ENCODE data around the gene LYPD6B. TPM values are rescaled to one million over a fixed set of nuclear protein-coding genes. Genes with fewer than 3 reads are reported as not detected.

Gene LYPD6B
- total RNA-seq, 4 donors from 2014 or later: 3.1 to 9.2 (median 7.6) TPM

DNA sequence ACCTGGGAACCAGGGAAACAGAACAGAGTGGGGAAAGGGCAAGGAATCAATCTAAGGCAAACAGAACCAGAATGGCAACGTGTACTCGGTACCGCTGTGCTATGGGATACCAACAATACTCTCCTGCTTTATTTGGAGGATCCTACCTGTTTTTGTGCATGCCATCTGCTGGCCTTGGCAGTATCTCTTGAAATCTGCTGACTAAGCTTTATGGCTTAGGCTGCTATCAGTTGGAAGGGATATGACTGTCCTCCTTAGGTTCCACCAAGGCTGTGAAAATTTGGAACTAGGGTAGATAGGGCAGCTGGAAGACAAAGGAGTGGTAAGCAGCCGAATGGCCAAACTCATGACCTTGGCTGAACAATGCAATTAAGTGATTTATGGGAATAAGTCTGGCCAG is 220.6 kb downstream of the LYPD6B start:
- intact Hi-C loops (cut with DNase I): no loop called here
- Histone ChIP-seq H3K9me3 (no peaks in the 10 kb centered on the region), H3K27ac (no peak overlapping the region), H3K4me3 (no peak overlapping the region), H3K4me1 (no peaks in the 10 kb centered on the region), H3K36me3 (no peaks in the 10 kb centered on the region), H3K27me3 (peaks cover 0 to 5% (median 0%) of the 10 kb centered on the region in 4 donors)
- WGBS, 2 donors: 80 to 84% methylated on average over 4 of the region's 4 CpGs
- DNase-seq: no peak
- no peak for TF ChIP-seq POLR2A (IDR thresholded peaks at IDR 0.05)
- TF ChIP-seq, protein P1, sequence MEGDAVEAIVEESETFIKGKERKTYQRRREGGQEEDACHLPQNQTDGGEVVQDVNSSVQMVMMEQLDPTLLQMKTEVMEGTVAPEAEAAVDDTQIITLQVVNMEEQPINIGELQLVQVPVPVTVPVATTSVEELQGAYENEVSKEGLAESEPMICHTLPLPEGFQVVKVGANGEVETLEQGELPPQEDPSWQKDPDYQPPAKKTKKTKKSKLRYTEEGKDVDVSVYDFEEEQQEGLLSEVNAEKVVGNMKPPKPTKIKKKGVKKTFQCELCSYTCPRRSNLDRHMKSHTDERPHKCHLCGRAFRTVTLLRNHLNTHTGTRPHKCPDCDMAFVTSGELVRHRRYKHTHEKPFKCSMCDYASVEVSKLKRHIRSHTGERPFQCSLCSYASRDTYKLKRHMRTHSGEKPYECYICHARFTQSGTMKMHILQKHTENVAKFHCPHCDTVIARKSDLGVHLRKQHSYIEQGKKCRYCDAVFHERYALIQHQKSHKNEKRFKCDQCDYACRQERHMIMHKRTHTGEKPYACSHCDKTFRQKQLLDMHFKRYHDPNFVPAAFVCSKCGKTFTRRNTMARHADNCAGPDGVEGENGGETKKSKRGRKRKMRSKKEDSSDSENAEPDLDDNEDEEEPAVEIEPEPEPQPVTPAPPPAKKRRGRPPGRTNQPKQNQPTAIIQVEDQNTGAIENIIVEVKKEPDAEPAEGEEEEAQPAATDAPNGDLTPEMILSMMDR (IDR thresholded peaks at IDR 0.05): no peak

DNA sequence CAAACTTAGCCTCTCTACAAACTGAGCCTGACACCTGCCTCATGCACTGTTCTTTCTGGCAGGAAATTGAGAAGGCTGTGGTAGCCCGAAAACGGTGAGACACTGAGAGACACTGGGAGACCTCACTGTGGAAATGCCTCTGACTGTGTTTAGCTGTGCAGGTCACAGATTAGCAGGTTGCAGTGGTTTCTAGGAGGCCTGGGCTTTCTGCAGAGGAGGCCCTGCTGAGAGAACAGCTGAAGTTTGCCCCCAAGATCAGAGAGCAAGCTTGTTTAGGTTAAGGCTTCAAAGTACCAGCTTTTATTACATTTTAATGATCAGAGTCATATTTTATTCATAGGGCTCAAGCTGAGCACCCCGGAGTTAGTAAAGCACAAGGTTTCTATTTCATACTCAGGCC is 223.2 kb downstream of the LYPD6B start:
- no peaks in the 10 kb centered on the region for H3K9me3 ChIP-seq
- H3K4me1 ChIP-seq: no peaks in the 10 kb centered on the region
- TF ChIP-seq, protein P1 (IDR thresholded peaks at IDR 0.05): no peak
- no peak for TF ChIP-seq POLR2A (IDR thresholded peaks at IDR 0.05)
- H3K27ac ChIP-seq: no peak overlapping the region
- 78 to 81% methylated on average over 1 to 3 of the region's 3 CpGs for WGBS, 2 donors
- H3K36me3 ChIP-seq: no peaks in the 10 kb centered on the region
- intact Hi-C loops (cut with DNase I): no loop called here
- no peak for DNase-seq
- peaks cover 0 to 5% (median 0%) of the 10 kb centered on the region in 4 donors for H3K27me3 ChIP-seq
- no peak overlapping the region for H3K4me3 ChIP-seq

Other genes starting within 250 kb of the LYPD6B start
- 1 to 10 TPM in 1 of 4 donors, under 1 TPM in 2, not detected in 1; 0.09 to 2.3 (median 0.41) TPM for gene KIF5C, start 163.5 kb upstream of the LYPD6B start, total RNA-seq